PC-9 (cell line): ENCODE data around the gene ADAMTS12. TPM values are rescaled to one million over a fixed set of nuclear protein-coding genes. Genes with fewer than 3 reads are reported as not detected.

Experiments used
- BruUV-seq: library from RNA; stranded (reverse); fragments of 400-500 nt; replicated peaks from 2 replicates; lab custom pipeline; 2021; lab: Mats Ljungman, UMichigan
- CTCF ChIA-PET: fragments of 300-600 bp; sonication (Branson Sonifier 250); formaldehyde crosslinking; loops from one replicate; lab custom pipeline; 2022; ENCODE audit warnings: antibody characterized with exemption; lab: Charles Lee
- POLR2A ChIA-PET: fragments of 300-600 bp; sonication (Branson Sonifier 250); formaldehyde crosslinking; loops from one replicate; lab custom pipeline; 2022; ENCODE audit warnings: antibody characterized with exemption; ENCODE audit not compliant: unreplicated experiment; lab: Charles Lee
- DNase-seq, 2 experiments: peaks; one replicate each; pipeline versions ENCODE4 v3.0.0 to v3.0.0-alpha.2; 2015 to 2022; ENCODE audit warnings: mixed read lengths in 1 of 2
- H2AFZ ChIP-seq: fragments of 200-600 bp; sonication (generic); 2 replicates; pipeline ENCODE4 v1.8.1; 2017; ENCODE audit warnings: antibody characterized with exemption
- H3F3A ChIP-seq: fragments of 200-600 bp; sonication (generic); 2 replicates; pipeline ENCODE4 v1.8.1; 2017; ENCODE audit warnings: antibody characterized with exemption, mild to moderate bottlenecking, low read depth; ENCODE audit not compliant: insufficient read depth
- H3K27ac ChIP-seq: fragments of 200-600 bp; sonication (generic); 2 replicates; pipeline ENCODE4 v1.6.1; 2016; ENCODE audit warnings: mixed run types
- H3K27me3 ChIP-seq: fragments of 200-600 bp; sonication (generic); 2 replicates; pipeline ENCODE4 v1.6.1; 2016; ENCODE audit warnings: low read depth, mixed run types; ENCODE audit not compliant: insufficient read depth
- H3K36me3 ChIP-seq: fragments of 200-600 bp; sonication (generic); 2 replicates; pipeline ENCODE4 v1.6.1; 2016; ENCODE audit warnings: low read depth, mixed run types
- H3K4me1 ChIP-seq: fragments of 200-600 bp; sonication (generic); replicated peaks from 2 replicates; pipeline ENCODE4 v1.6.1; 2016; ENCODE audit warnings: mixed run types; ENCODE audit not compliant: insufficient read depth
- H3K4me2 ChIP-seq: fragments of 200-600 bp; sonication (generic); 2 replicates; pipeline ENCODE4 v1.6.1; 2017; ENCODE audit warnings: mixed run types
- H3K4me3 ChIP-seq: fragments of 200-600 bp; sonication (generic); 2 replicates; pipeline ENCODE4 v1.6.1; 2016; ENCODE audit warnings: mixed run types
- H3K79me2 ChIP-seq: fragments of 200-600 bp; sonication (generic); 2 replicates; pipeline ENCODE4 v1.6.1; 2017; ENCODE audit warnings: low read depth, mixed run types
- H3K9me2 ChIP-seq: fragments of 200-600 bp; sonication (generic); 2 replicates; pipeline ENCODE4 v1.8.1; 2017; ENCODE audit warnings: mild to moderate bottlenecking; ENCODE audit not compliant: insufficient read depth
- H3K9me3 ChIP-seq: fragments of 200-600 bp; sonication (generic); 2 replicates; pipeline ENCODE4 v1.8.1; 2016; ENCODE audit warnings: low read depth; ENCODE audit not compliant: insufficient read depth
- H4K20me1 ChIP-seq: fragments of 200-600 bp; sonication (generic); 2 replicates; pipeline ENCODE4 v1.8.1; 2017; ENCODE audit not compliant: insufficient read depth
- CTCF ChIP-seq: fragments of 200-600 bp; sonication (generic); conservative IDR thresholded peaks from 2 replicates; pipeline ENCODE4 v1.6.1; 2017; ENCODE audit warnings: mixed run types, antibody characterized with exemption, mild to moderate bottlenecking, moderate library complexity
- EZH2 ChIP-seq: fragments of 200-600 bp; sonication (generic); IDR thresholded peaks from 2 replicates; pipeline ENCODE4 v1.8.0; 2017; ENCODE audit warnings: antibody characterized with exemption, low read depth
- intact Hi-C: fragments of 100-400 bp; cut with micrococcal nuclease; formaldehyde crosslinking; loops from one replicate; pipeline ENCODE4 v1.10.0; 2022; ENCODE audit not compliant: unreplicated experiment
- total RNA-seq: library from RNA; stranded (reverse); gene quantifications from 2 replicates; pipeline ENCODE4 v1.2.3, GENCODE V29; 2021

ADAMTS12 gene
- total RNA-seq, 1 experiment from 2014 or later = 103 TPM

- H3K4me2 ChIP-seq = peak overlapping the region; percentile 11; the same call in 1 of the 2 replicates
- POLR2A ChIA-PET = no interaction called here
- no peaks in the 10 kb centered on the region for H3K27me3 ChIP-seq
- TF ChIP-seq EZH2 = no peak
- no peak for TF ChIP-seq CTCF
- DNase-seq = peak; percentile 51
- no peak overlapping the region for H2AFZ ChIP-seq
- no peak overlapping the region for H3K4me3 ChIP-seq
- no peaks in the 10 kb centered on the region for H3K9me2 ChIP-seq
- H3F3A ChIP-seq = peaks cover 14% of the 10 kb centered on the region
- peak overlapping the region; percentile 34; the same call in 1 of the 2 replicates for H3K27ac ChIP-seq
- H4K20me1 ChIP-seq = no peaks in the 10 kb centered on the region; the same call in 1 of the 2 replicates
- CTCF ChIA-PET = no interaction called here
- peaks cover 12% of the 10 kb centered on the region for H3K4me1 ChIP-seq
- peaks cover 53% of the 10 kb centered on the region for H3K79me2 ChIP-seq
- BruUV-seq = no TSS peak
- peaks cover 15% of the 10 kb centered on the region; the same call in 1 of the 2 replicates for H3K36me3 ChIP-seq
- intact Hi-C loops = no loop called here
- no peaks in the 10 kb centered on the region for H3K9me3 ChIP-seq
Observed at GRCh38 chr5:33753704-33754103, 138.1 kb downstream of the ADAMTS12 start.

- no peaks in the 10 kb centered on the region for H3K9me2 ChIP-seq
- H3K27ac ChIP-seq = no peak overlapping the region
- H4K20me1 ChIP-seq = no peaks in the 10 kb centered on the region; the same call in 1 of the 2 replicates
- no peak overlapping the region for H3K4me3 ChIP-seq
- H3K79me2 ChIP-seq = peaks cover 13% of the 10 kb centered on the region
- peaks cover 20% of the 10 kb centered on the region; the same call in 1 of the 2 replicates for H3K36me3 ChIP-seq
- TF ChIP-seq EZH2 (no peak), CTCF (no peak)
- H3K4me2 ChIP-seq = no peak overlapping the region
- intact Hi-C loops = no loop called here
- no peaks in the 10 kb centered on the region for H3K27me3 ChIP-seq
- no peaks in the 10 kb centered on the region for H3K9me3 ChIP-seq
- ChIA-PET CTCF (no interaction called here), POLR2A (interaction anchor here (0.7 kb wide), 2 partner anchors 133 to 135 kb away, joined by 4 to 8 read pairs; no protein-coding TSS in a partner anchor)
- DNase-seq = no peak
- H2AFZ ChIP-seq = no peak overlapping the region
- no TSS peak for BruUV-seq
- H3K4me1 ChIP-seq = peaks cover 3% of the 10 kb centered on the region
- H3F3A ChIP-seq = peaks cover 7% of the 10 kb centered on the region
Observed at GRCh38 chr5:33748754-33749153, 143.0 kb downstream of the ADAMTS12 start.

- no peaks in the 10 kb centered on the region for H3K79me2 ChIP-seq
- ChIA-PET POLR2A (no interaction called here), CTCF (no interaction called here)
- TF ChIP-seq EZH2 = no peak
- no peak for TF ChIP-seq CTCF
- no peak overlapping the region for H3K27ac ChIP-seq
- no peaks in the 10 kb centered on the region for H3K4me1 ChIP-seq
- H2AFZ ChIP-seq = no peak overlapping the region
- H3K36me3 ChIP-seq = peaks cover 4% of the 10 kb centered on the region; the same call in 1 of the 2 replicates
- H4K20me1 ChIP-seq = no peaks in the 10 kb centered on the region; the same call in 1 of the 2 replicates
- no peak overlapping the region for H3K4me3 ChIP-seq
- no peaks in the 10 kb centered on the region for H3K9me2 ChIP-seq
- intact Hi-C loops = no loop called here
- H3K4me2 ChIP-seq = no peak overlapping the region
- H3K9me3 ChIP-seq = no peaks in the 10 kb centered on the region
- no peak for DNase-seq
- BruUV-seq = no TSS peak
- no peaks in the 10 kb centered on the region for H3K27me3 ChIP-seq
- no peaks in the 10 kb centered on the region for H3F3A ChIP-seq
Observed at GRCh38 chr5:33745101-33745770, 146.6 kb downstream of the ADAMTS12 start.
